ENCODE measurements around the gene PTPRD.

PTPRD gene

DNA sequence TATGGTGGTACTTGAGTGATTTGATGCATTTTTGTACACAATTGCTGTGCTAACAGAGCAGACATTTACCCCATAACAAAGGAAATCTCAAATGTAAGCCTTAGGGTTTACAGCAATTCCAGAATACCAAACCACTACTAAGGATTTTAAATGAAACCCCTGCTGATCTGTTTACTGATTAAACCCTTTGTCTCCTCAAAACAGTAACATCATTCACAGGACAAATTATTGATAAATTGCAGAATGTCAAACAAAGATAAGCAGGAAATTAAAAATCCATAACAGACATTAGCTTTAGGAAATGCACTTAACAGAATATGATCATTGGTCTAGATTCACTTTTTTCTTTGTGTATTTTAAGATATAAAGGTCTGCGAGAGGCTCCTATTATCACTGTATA, 1796.9 kb downstream of the PTPRD start:
- no peak for DNase-seq (ENCODE audit: low read depth)

DNA sequence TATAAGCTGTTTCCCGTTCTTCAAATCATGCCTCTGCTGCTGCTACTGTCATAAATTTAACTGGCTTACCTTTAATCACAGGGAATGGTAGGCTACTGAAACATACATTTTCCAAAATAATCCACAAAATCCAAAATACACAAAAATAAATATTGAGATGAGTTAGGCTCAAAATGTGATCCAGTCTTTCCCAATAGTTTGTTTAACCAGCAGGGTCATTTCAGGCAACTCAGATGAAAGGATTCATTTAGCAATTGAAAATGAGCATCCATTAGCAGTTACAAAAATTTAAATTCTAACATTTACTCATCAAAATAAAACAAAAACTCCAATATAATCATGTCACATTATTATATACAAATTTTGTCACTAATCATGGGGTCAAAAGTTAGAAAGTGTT, 1797.6 kb downstream of the PTPRD start:
- TF ChIP-seq, protein P1, sequence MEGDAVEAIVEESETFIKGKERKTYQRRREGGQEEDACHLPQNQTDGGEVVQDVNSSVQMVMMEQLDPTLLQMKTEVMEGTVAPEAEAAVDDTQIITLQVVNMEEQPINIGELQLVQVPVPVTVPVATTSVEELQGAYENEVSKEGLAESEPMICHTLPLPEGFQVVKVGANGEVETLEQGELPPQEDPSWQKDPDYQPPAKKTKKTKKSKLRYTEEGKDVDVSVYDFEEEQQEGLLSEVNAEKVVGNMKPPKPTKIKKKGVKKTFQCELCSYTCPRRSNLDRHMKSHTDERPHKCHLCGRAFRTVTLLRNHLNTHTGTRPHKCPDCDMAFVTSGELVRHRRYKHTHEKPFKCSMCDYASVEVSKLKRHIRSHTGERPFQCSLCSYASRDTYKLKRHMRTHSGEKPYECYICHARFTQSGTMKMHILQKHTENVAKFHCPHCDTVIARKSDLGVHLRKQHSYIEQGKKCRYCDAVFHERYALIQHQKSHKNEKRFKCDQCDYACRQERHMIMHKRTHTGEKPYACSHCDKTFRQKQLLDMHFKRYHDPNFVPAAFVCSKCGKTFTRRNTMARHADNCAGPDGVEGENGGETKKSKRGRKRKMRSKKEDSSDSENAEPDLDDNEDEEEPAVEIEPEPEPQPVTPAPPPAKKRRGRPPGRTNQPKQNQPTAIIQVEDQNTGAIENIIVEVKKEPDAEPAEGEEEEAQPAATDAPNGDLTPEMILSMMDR (IDR thresholded peaks at IDR 0.05; ENCODE audit: insufficient read depth, low read depth, low read length, missing control alignments), result no peak
- H3K4me3 ChIP-seq (ENCODE audit: low read depth, low read length), result no peak overlapping the region
- no peak for DNase-seq (ENCODE audit: low read depth)

More for the DNA sequence above, 1796.9 kb downstream of the PTPRD start:
- TF ChIP-seq, protein P1 (IDR thresholded peaks at IDR 0.05; ENCODE audit: insufficient read depth, low read depth, low read length, missing control alignments), result no peak
- H3K4me3 ChIP-seq (ENCODE audit: low read depth, low read length), result no peak overlapping the region

DNA sequence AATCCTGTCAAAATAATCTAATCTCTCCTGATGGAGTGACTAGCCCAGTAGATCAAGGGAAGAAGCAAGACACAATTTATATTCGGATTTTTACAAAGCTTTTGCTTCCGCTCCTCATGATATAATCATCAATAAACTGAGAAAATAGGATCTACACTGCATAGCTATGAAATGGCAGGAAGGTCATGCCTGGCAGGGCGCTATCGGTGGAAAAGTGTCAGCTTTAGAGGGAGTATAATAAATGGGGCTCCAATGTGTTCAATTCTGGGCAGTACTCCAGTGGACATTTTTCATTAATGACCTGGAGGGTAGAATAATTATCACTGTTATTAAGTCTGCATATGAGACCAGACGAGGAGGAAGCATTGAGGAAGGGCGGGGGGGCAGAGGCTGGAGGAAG, 1799.9 kb downstream of the PTPRD start:
- TF ChIP-seq, protein P1 (IDR thresholded peaks at IDR 0.05; ENCODE audit: insufficient read depth, low read depth, low read length, missing control alignments), result no peak
- no peak for DNase-seq (ENCODE audit: low read depth)

DNA sequence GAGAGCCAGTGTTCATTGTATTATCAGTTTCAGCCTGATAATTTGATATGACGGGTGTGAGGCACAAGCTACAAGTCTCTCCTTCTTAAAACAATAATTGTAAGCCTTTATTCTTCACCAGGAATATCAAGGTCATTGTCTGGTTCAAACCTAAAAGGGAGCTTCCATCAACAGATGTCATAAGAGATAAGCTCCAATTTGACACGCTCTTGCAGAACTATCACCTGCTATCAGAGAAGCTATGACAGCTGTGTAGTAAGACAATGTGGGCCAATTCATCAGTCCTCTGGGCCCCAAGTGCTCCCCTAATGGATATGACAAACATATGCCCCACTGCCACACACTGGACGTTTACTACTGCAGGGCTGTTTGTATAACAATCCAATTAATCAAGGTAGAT, 1803.1 kb downstream of the PTPRD start:
- TF ChIP-seq, protein P1 (IDR thresholded peaks at IDR 0.05; ENCODE audit: insufficient read depth, low read depth, low read length, missing control alignments), result no peak
- DNase-seq (ENCODE audit: low read depth), result no peak

More for the DNA sequence above, 1799.9 kb downstream of the PTPRD start:
- no peak overlapping the region for H3K4me3 ChIP-seq (ENCODE audit: low read depth, low read length)

DNA sequence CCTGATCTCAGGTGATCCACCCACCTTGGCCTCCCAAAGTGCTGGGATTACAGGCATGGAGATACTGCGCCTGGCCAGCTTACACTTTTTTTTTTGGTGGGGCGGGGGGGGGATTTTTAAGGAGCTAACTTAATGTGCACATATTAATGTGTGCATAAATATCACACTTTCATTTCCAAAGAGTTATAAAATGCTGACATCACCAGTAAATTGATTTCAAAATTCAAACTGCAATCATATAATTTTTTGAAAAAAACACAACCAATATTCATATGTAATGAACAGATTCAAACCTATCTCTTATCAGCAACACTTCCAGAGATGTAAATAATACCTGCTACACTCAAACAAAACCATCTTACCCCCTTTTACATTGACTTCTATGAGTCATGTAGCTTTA, 1806.7 kb downstream of the PTPRD start:
- TF ChIP-seq, protein P1 (IDR thresholded peaks at IDR 0.05; ENCODE audit: insufficient read depth, low read depth, low read length, missing control alignments), result no peak
- no peak for DNase-seq (ENCODE audit: low read depth)
- no peak overlapping the region for H3K4me3 ChIP-seq (ENCODE audit: low read depth, low read length)

More for the DNA sequence above, 1803.1 kb downstream of the PTPRD start:
- H3K4me3 ChIP-seq (ENCODE audit: low read depth, low read length), result no peak overlapping the region

DNA sequence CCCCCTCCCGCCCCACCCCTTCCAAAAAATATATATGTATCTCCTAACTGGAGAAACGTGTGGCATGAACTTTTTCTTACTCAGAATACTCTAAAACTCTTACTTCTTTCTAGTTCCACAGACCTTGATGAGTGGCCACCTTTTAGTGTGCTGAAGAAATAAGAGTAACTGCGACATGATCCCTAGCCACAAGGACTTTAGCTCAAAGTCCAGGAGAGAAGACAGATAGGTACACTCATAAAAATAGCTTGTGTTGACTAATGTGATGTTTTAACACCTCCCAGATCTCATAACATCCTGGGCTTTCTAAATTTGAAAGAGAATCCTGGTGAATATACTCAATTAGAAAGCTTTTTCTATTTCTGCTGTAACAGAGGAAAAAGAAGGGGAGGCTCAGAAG, 1808.2 kb downstream of the PTPRD start:
- TF ChIP-seq, protein P1 (IDR thresholded peaks at IDR 0.05; ENCODE audit: insufficient read depth, low read depth, low read length, missing control alignments), result no peak
- H3K4me3 ChIP-seq (ENCODE audit: low read depth, low read length), result no peak overlapping the region
- DNase-seq (ENCODE audit: low read depth), result no peak

DNA sequence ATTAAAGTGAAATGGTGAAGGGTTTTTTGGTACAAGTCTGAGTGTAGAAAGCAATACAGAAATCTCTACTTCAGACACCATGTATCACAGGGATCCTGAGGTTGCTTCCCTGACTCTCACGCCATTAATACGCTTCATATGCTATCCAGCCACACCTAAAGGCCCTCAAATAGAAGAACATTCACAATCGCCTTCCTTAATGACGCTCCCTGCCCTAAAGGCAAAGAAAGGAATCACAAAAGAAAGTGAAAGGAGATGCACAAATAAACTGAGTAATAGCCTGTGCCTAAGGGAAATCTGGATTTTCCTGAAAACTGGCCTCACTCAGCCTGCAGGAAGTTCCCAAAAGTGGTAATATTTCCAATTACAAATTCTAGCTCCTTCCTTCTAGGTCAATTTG, 1810.6 kb downstream of the PTPRD start:
- no peak for DNase-seq (ENCODE audit: low read depth)
- H3K4me3 ChIP-seq (ENCODE audit: low read depth, low read length), result no peak overlapping the region
- TF ChIP-seq, protein P1 (IDR thresholded peaks at IDR 0.05; ENCODE audit: insufficient read depth, low read depth, low read length, missing control alignments), result no peak
